Measurements from ENCODE around the gene SEC23IP.

- TF ChIP-seq CTCF (optimal IDR thresholded peaks at IDR 0.05 in 1 of 3, IDR thresholded peaks at IDR 0.05 in 1 of 3, conservative IDR thresholded peaks at IDR 0.05 in 1 of 3; ENCODE audit: extremely low read depth in 1 of 3, insufficient read depth in 2 of 3, low read length in 3 of 3) (no peak), EZH2 (IDR thresholded peaks at IDR 0.05; ENCODE audit: low read length) (no peak)
Measured at GRCh38 chr10:119872860-119873681, 19.5 kb upstream of the SEC23IP start.

Measured in keratinocyte (primary cell).